Body of pancreas (tissue), 4 donors: Measurements from ENCODE around the gene NCBP2L. TPM values are rescaled to one million over a fixed set of nuclear protein-coding genes. Genes with fewer than 3 reads are reported as not detected.
A peak's percentile ranks its signal among the peaks of the same experiment; 100 is the strongest.

Source experiments
- ATAC-seq: fragments of 150-250 bp; one replicate; pipeline ENCODE4 v1.9.1; 2016
- DNase-seq, 4 donors: peaks; one replicate each; pipeline ENCODE4 v3.0.0-alpha.2; 2019
- H3K27ac ChIP-seq, 4 donors: fragments of 200-600 bp; sonication (generic); 1 replicate in 3 of 4; 2 replicates in 1 of 4; pipeline versions ENCODE4 v1.5.1 to v1.6.1; 2016 to 2019; ENCODE audit warnings: mild to moderate bottlenecking in 1 of 4, mixed read lengths in 1 of 4, moderate library complexity in 1 of 4
- H3K27me3 ChIP-seq, 2 donors: fragments of 200-600 bp; sonication (generic); one replicate each; pipeline ENCODE4 v1.6.0; 2016; ENCODE audit warnings: mild to moderate bottlenecking in 1 of 2
- H3K36me3 ChIP-seq, 2 donors: fragments of 200-600 bp; sonication (generic); replicated peaks in 1 of 2; 2 replicates each; pipeline ENCODE4 v1.5.1; 2016; ENCODE audit warnings: low read depth in 2 of 2; ENCODE audit not compliant: insufficient read depth in 1 of 2
- H3K4me1 ChIP-seq: fragments of 200-600 bp; sonication (generic); one replicate; pipeline ENCODE4 v1.6.0; 2016
- H3K4me3 ChIP-seq, 2 donors: fragments of 200-600 bp; sonication (generic); 1 replicate in 1 of 2; 2 replicates in 1 of 2; pipeline ENCODE4 v1.5.1; 2016 to 2019
- H3K9me3 ChIP-seq, 3 donors: fragments of 200-600 bp; sonication (generic); 1 replicate in 2 of 3; 2 replicates in 1 of 3; pipeline ENCODE4 v1.5.1; 2016
- POLR2A ChIP-seq, 3 donors: fragments of 450-650 bp; IDR thresholded peaks; one replicate each; pipeline ENCODE4 v1.6.1; 2016; ENCODE audit warnings: antibody characterized with exemption in 3 of 3, mild to moderate bottlenecking in 2 of 3
- WGBS, 2 donors: methylation state at CpG; one replicate each; pipeline ENCODE4 v1.1.5; 2017; 5-methylcytosine and 5-hydroxymethylcytosine counted together
- intact Hi-C: fragments of 100-400 bp; cut with DNase I; formaldehyde crosslinking; loops from one replicate; pipeline ENCODE4 v1.15.1; 2023
- total RNA-seq, 2 donors: library from RNA; depleted of rRNA; stranded (reverse); fragments of >200 nt; gene quantifications; one replicate each; pipeline ENCODE4 v1.1.0, GENCODE V29; 2016
- TF ChIP-seq, protein P1 (sequence below), 7 experiments: fragments of 450-650 bp in 4 of 7; fragments of 200-600 bp in 3 of 7; sonication (generic) in 3 of 7; IDR thresholded peaks; one replicate each; pipeline ENCODE4 v1.5.1; 2016 to 2019; ENCODE audit warnings: antibody characterized with exemption in 7 of 7

Gene NCBP2L
- total RNA-seq, 2 donors from 2014 or later, result not detected

GRCh38 chrX:107750263-107750662, 27.3 kb upstream of the NCBP2L start:
- no peak for TF ChIP-seq POLR2A (IDR thresholded peaks at IDR 0.05)
- TF ChIP-seq, protein P1, sequence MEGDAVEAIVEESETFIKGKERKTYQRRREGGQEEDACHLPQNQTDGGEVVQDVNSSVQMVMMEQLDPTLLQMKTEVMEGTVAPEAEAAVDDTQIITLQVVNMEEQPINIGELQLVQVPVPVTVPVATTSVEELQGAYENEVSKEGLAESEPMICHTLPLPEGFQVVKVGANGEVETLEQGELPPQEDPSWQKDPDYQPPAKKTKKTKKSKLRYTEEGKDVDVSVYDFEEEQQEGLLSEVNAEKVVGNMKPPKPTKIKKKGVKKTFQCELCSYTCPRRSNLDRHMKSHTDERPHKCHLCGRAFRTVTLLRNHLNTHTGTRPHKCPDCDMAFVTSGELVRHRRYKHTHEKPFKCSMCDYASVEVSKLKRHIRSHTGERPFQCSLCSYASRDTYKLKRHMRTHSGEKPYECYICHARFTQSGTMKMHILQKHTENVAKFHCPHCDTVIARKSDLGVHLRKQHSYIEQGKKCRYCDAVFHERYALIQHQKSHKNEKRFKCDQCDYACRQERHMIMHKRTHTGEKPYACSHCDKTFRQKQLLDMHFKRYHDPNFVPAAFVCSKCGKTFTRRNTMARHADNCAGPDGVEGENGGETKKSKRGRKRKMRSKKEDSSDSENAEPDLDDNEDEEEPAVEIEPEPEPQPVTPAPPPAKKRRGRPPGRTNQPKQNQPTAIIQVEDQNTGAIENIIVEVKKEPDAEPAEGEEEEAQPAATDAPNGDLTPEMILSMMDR (IDR thresholded peaks at IDR 0.05), result no peak
- 89 to 98% methylated on average over 5 to 6 of the region's 6 CpGs for WGBS, 2 donors
- Histone ChIP-seq H3K27ac (no peak overlapping the region), H3K4me1 (peaks cover 39% of the 10 kb centered on the region), H3K36me3 (no peaks in the 10 kb centered on the region), H3K4me3 (no peak overlapping the region), H3K27me3 (no peaks in the 10 kb centered on the region), H3K9me3 (no peaks in the 10 kb centered on the region)
- intact Hi-C loops, result no loop called here
- ATAC-seq (no peak), DNase-seq (no peak)

- Histone ChIP-seq H3K27me3 (no peaks in the 10 kb centered on the region), H3K9me3 (no peaks in the 10 kb centered on the region), H3K4me3 (no peak overlapping the region), H3K27ac (no peak overlapping the region), H3K36me3 (no peaks in the 10 kb centered on the region), H3K4me1 (peaks cover 40% of the 10 kb centered on the region)
- intact Hi-C loops, result no loop called here
- 80 to 89% methylated on average over 5 to 7 of the region's 7 CpGs for WGBS, 2 donors
- TF ChIP-seq, protein P1 (IDR thresholded peaks at IDR 0.05), result no peak
- no peak for TF ChIP-seq POLR2A (IDR thresholded peaks at IDR 0.05)
- ATAC-seq (no peak), DNase-seq (no peak)
These were observed 26.6 kb upstream of the NCBP2L start for GRCh38 chrX:107750861-107751445.

DNA sequence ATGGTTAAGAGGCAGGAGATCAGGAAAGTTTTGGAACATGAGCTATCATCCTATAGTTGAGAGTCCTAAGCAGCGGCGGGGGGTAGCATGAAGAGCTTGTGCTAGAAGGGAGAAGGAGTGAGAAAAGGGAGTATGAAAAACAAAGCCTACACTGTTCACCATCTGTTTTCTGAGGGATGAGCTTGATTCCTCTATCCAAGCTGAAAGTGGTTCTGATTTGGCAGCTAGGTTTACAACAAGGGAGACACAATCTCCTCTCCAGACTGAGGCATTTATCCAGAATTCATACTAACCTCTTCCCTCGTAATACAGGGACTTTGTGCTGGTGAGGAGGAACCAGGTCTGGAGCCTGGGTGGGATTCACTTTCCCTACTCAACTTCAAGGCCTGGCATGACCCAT, 25.5 kb upstream of the NCBP2L start:
- H3K9me3 ChIP-seq, result no peaks in the 10 kb centered on the region
- H3K27ac ChIP-seq, result no peak overlapping the region
- H3K36me3 ChIP-seq, result no peaks in the 10 kb centered on the region
- no peak overlapping the region for H3K4me3 ChIP-seq
- 97 to 100% methylated on average over 3 of the region's 3 CpGs for WGBS, 2 donors
- no peaks in the 10 kb centered on the region for H3K27me3 ChIP-seq
- intact Hi-C loops, result no loop called here
- DNase-seq, result no peak
- H3K4me1 ChIP-seq, result peaks cover 39% of the 10 kb centered on the region
- no peak for TF ChIP-seq POLR2A (IDR thresholded peaks at IDR 0.05)
- TF ChIP-seq, protein P1 (IDR thresholded peaks at IDR 0.05), result no peak
- ATAC-seq, result no peak

- H3K36me3 ChIP-seq, result no peaks in the 10 kb centered on the region
- no peaks in the 10 kb centered on the region for H3K27me3 ChIP-seq
- ATAC-seq, result no peak
- no peak overlapping the region for H3K4me3 ChIP-seq
- TF ChIP-seq, protein P1 (IDR thresholded peaks at IDR 0.05), result no peak
- TF ChIP-seq POLR2A (IDR thresholded peaks at IDR 0.05), result no peak
- peaks cover 32% of the 10 kb centered on the region for H3K4me1 ChIP-seq
- no peak for DNase-seq
- 86 to 100% methylated on average over 1 to 2 of the region's 3 CpGs for WGBS, 2 donors
- intact Hi-C loops, result no loop called here
- H3K27ac ChIP-seq, result peak overlapping the region in 1 of 4 donors; percentile 6
- no peaks in the 10 kb centered on the region for H3K9me3 ChIP-seq
These were observed 24.8 kb upstream of the NCBP2L start for GRCh38 chrX:107752714-107753113.

GRCh38 chrX:107753187-107753586, 24.3 kb upstream of the NCBP2L start:
- Histone ChIP-seq H3K4me1 (peaks cover 27% of the 10 kb centered on the region), H3K27ac (peak overlapping the region in 1 of 4 donors; percentile 6), H3K36me3 (no peaks in the 10 kb centered on the region), H3K4me3 (no peak overlapping the region), H3K27me3 (no peaks in the 10 kb centered on the region), H3K9me3 (no peaks in the 10 kb centered on the region)
- ATAC-seq (peak; percentile 21), DNase-seq (no peak)
- TF ChIP-seq, protein P1 (IDR thresholded peaks at IDR 0.05), result no peak
- no peak for TF ChIP-seq POLR2A (IDR thresholded peaks at IDR 0.05)
- intact Hi-C loops, result no loop called here
- WGBS, 2 donors, result 77 to 90% methylated on average over 2 to 4 of the region's 4 CpGs
